ENCODE measurements around the gene DUSP23.

The DUSP23 gene

GRCh38 chr1:159828176-159828575 lies 47.4 kb downstream of the DUSP23 start:
- DNase-seq (ENCODE audit: low read depth in 2 of 2) = no peak

- DNase-seq (ENCODE audit: low read depth in 2 of 2) = no peak
Measured at GRCh38 chr1:159828581-159829272, 48.0 kb downstream of the DUSP23 start.

- DNase-seq (ENCODE audit: low read depth in 2 of 2) = no peak
Measured at GRCh38 chr1:159829273-159829634, 48.5 kb downstream of the DUSP23 start.

- no peak for DNase-seq (ENCODE audit: low read depth in 2 of 2)
Measured at GRCh38 chr1:159829822-159830465, 49.2 kb downstream of the DUSP23 start.

GRCh38 chr1:159830722-159831121 lies 50.0 kb downstream of the DUSP23 start:
- no peak for DNase-seq (ENCODE audit: low read depth in 2 of 2)

GRCh38 chr1:159831412-159832141 lies 50.8 kb downstream of the DUSP23 start:
- no peak for DNase-seq (ENCODE audit: low read depth in 2 of 2)
